ENCODE data around the gene CRYBA2. TPM values are rescaled to one million over a fixed set of nuclear protein-coding genes. Genes with fewer than 3 reads are reported as not detected.

CRYBA2 gene
- total and polyA plus RNA-seq, 2 experiments from 2014 or later, result not detected

GRCh38 chr2:218986148-218986761, 7.0 kb downstream of the CRYBA2 start:
- no peak for TF ChIP-seq CTCF (IDR thresholded peaks at IDR 0.05; ENCODE audit: low read depth, low read length)
- no peaks in the 10 kb centered on the region for H3K36me3 ChIP-seq
- DNase-seq (ENCODE audit: low read depth in 1 of 2, low spot score in 1 of 2), result no peak
- peaks cover 5% of the 10 kb centered on the region for H3K4me1 ChIP-seq (ENCODE audit: low read depth)
- no peaks in the 10 kb centered on the region for H3K9me3 ChIP-seq (ENCODE audit: low read depth)
- no peak overlapping the region for H3K4me3 ChIP-seq
- peaks cover 100% of the 10 kb centered on the region for H3K27me3 ChIP-seq
- H3K27ac ChIP-seq, result no peak overlapping the region

GRCh38 chr2:218985325-218986091, 7.7 kb downstream of the CRYBA2 start:
- DNase-seq (ENCODE audit: low read depth in 1 of 2, low spot score in 1 of 2), result no peak
- peaks cover 5% of the 10 kb centered on the region for H3K4me1 ChIP-seq (ENCODE audit: low read depth)
- H3K27me3 ChIP-seq, result peaks cover 100% of the 10 kb centered on the region
- no peak overlapping the region for H3K27ac ChIP-seq
- H3K4me3 ChIP-seq, result peak overlapping the region; percentile 6
- no peak for TF ChIP-seq CTCF (IDR thresholded peaks at IDR 0.05; ENCODE audit: low read depth, low read length)
- no peaks in the 10 kb centered on the region for H3K36me3 ChIP-seq
- no peaks in the 10 kb centered on the region for H3K9me3 ChIP-seq (ENCODE audit: low read depth)

GRCh38 chr2:218985021-218985324, 8.2 kb downstream of the CRYBA2 start, which contains the start of gene FEV:
FEV (minus strand) TSS chr2:218985184; CDS start chr2:218985075, 109 bp downstream.
- H3K27me3 ChIP-seq, result peaks cover 100% of the 10 kb centered on the region
- peaks cover 5% of the 10 kb centered on the region for H3K4me1 ChIP-seq (ENCODE audit: low read depth)
- no peaks in the 10 kb centered on the region for H3K9me3 ChIP-seq (ENCODE audit: low read depth)
- TF ChIP-seq CTCF (IDR thresholded peaks at IDR 0.05; ENCODE audit: low read depth, low read length), result no peak
- peak within 1 kb of the TSS; percentile 6 for H3K4me3 ChIP-seq
- no peaks in the 10 kb centered on the region for H3K36me3 ChIP-seq
- DNase-seq (ENCODE audit: low read depth in 1 of 2, low spot score in 1 of 2), result no peak
- H3K27ac ChIP-seq, result no peak within 1 kb of the TSS

- H3K4me3 ChIP-seq, result peak overlapping the region; percentile 6
- H3K27me3 ChIP-seq, result peaks cover 100% of the 10 kb centered on the region
- H3K36me3 ChIP-seq, result no peaks in the 10 kb centered on the region
- peak in 1 of 2 donors; percentile 66 for DNase-seq (ENCODE audit: low read depth in 1 of 2, low spot score in 1 of 2)
- peaks cover 5% of the 10 kb centered on the region for H3K4me1 ChIP-seq (ENCODE audit: low read depth)
- no peaks in the 10 kb centered on the region for H3K9me3 ChIP-seq (ENCODE audit: low read depth)
- H3K27ac ChIP-seq, result no peak overlapping the region
- TF ChIP-seq CTCF (IDR thresholded peaks at IDR 0.05; ENCODE audit: low read depth, low read length), result no peak
These were observed 8.8 kb downstream of the CRYBA2 start for GRCh38 chr2:218984239-218985020.

DNA sequence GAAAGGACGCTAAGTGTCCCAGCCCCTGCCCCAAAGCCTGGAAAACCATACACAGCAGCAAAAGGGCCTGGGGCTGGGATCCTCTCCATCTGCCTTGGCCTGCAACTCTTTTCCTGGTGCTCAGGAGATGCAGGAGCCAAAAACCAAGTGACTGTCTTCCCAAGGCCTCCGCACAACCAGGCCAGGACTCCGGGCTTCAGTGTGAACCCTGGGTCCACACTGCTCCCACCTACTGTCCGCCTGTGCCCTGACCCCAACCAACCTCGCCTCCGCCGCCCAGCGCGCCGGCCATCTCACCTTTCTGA, 9.3 kb downstream of the CRYBA2 start:
- no peak overlapping the region for H3K27ac ChIP-seq
- H3K36me3 ChIP-seq, result no peaks in the 10 kb centered on the region
- TF ChIP-seq CTCF (IDR thresholded peaks at IDR 0.05; ENCODE audit: low read depth, low read length), result no peak
- H3K4me1 ChIP-seq (ENCODE audit: low read depth), result peaks cover 5% of the 10 kb centered on the region
- H3K27me3 ChIP-seq, result peaks cover 100% of the 10 kb centered on the region
- no peak for DNase-seq (ENCODE audit: low read depth in 1 of 2, low spot score in 1 of 2)
- no peak overlapping the region for H3K4me3 ChIP-seq
- H3K9me3 ChIP-seq (ENCODE audit: low read depth), result no peaks in the 10 kb centered on the region

Data from cardiac muscle cell (in vitro differentiated cells and primary cell).